Heart right ventricle (tissue), 16 donors: ENCODE results near the gene CELF4. TPM values are rescaled to one million over a fixed set of nuclear protein-coding genes. Genes with fewer than 3 reads are reported as not detected.
A peak's percentile ranks its signal among the peaks of the same experiment; 100 is the strongest.

Source experiments
- ATAC-seq, 8 donors: fragments of 200-7000 bp; cut with Tn5 transposase; one replicate each; pipeline ENCODE4 v1.9.1; 2020; ENCODE audit warnings: mild to moderate bottlenecking in 8 of 8, moderate library complexity in 8 of 8, moderate number of reproducible peaks in 1 of 8
- DNase-seq, 2 donors: peaks; one replicate each; pipeline ENCODE4 v3.0.0-alpha.2; 2020
- H3K27ac ChIP-seq, 10 donors: fragments of 200-600 bp; sonication (generic) in 2 of 10; one replicate each; pipeline versions ENCODE4 v1.5.0 to v1.8.0; 2020 to 2022; ENCODE audit warnings: mild to moderate bottlenecking in 3 of 10
- H3K27me3 ChIP-seq, 7 donors: fragments of 200-600 bp; one replicate each; pipeline ENCODE4 v1.8.0; 2021 to 2022; ENCODE audit warnings: mild to moderate bottlenecking in 2 of 7
- H3K36me3 ChIP-seq, 9 donors: fragments of 200-600 bp; sonication (generic) in 1 of 9; one replicate each; pipeline versions ENCODE4 v1.5.0 to v1.8.0; 2020 to 2022; ENCODE audit warnings: mild to moderate bottlenecking in 2 of 9
- H3K4me1 ChIP-seq, 9 donors: fragments of 200-600 bp; sonication (generic) in 1 of 9; one replicate each; pipeline versions ENCODE4 v1.5.0 to v1.8.0; 2020 to 2022; ENCODE audit warnings: mild to moderate bottlenecking in 4 of 9
- H3K4me3 ChIP-seq, 10 donors: fragments of 200-600 bp; sonication (generic) in 2 of 10; one replicate each; pipeline versions ENCODE4 v1.5.0 to v1.8.0; 2020 to 2022; ENCODE audit warnings: mild to moderate bottlenecking in 7 of 10, moderate library complexity in 2 of 10
- H3K9me3 ChIP-seq, 11 donors: fragments of 200-600 bp in 10 of 11; sonication (generic) in 2 of 11; one replicate each; pipeline versions ENCODE4 v1.5.0 to v1.8.0; 2013 to 2022; ENCODE audit warnings: mild to moderate bottlenecking in 2 of 11, control low read depth in 1 of 11, moderate library complexity in 1 of 11
- WGBS, 2 donors: extraction: QIAGEN DNeasy Blood & Tissue Kit; methylation state at CpG; one replicate each; pipeline ENCODE4 v1.1.7; 2013; ENCODE audit warnings: inconsistent platforms in 1 of 2; 5-methylcytosine and 5-hydroxymethylcytosine counted together
- intact Hi-C, 10 donors: fragments of 100-400 bp; cut with DNase I; formaldehyde crosslinking; loops; one replicate each; pipeline versions ENCODE4 v1.11.1 to v1.14.2; 2022
- polyA plus RNA-seq, 2 donors: library from polyadenylated mRNA; stranded (reverse); fragments of 200-250 nt; gene quantifications; one replicate each; pipeline ENCODE4 v1.2.3, GENCODE V29; 2013
- total RNA-seq, 10 donors: library from RNA; stranded (reverse); fragmentation: NEBNext Ultra II Directional in 3 of 10; extraction: Animal tissue kit (Norgen Biotek cat#: 25700) in 3 of 10; gene quantifications; one replicate each; pipeline versions ENCODE4 v1.2.1 to v1.2.4, GENCODE V29; 2021 to 2023
- TF ChIP-seq, protein P1 (sequence below), 9 donors: fragments of 200-600 bp; sonication (generic) in 2 of 9; IDR thresholded peaks; one replicate each; pipeline versions ENCODE4 v1.5.0 to v1.8.0; 2021 to 2022; ENCODE audit warnings: antibody characterized with exemption in 9 of 9, mild to moderate bottlenecking in 5 of 9, moderate library complexity in 1 of 9
- donor health status: Arrhythmogenic right ventricular cardiomyopathy.
- donor health status: ischemic (EF 13 %, LVEDD 7.1; RV severe dilation, severe dysfunction).
- donor health status: healthy with polysubstance abuse.
- donor health status: DM: no; HTN: yes; CAD: no.
- donor health status: DM: no; HTN: no; CAD: no.
- donor health status: ischemic (EF 25% LVEDD 6.9; RV normal size, moderate dysfunction).
- donor health status: ischemic (EF 25% LVEDD 5.7; RV mildly dilated, moderate dysfunction).
- donor health status: healthy.
- donor health status: DM: yes; HTN: yes; CAD: no.
- donor health status: Ischemic cardiomyopathy.
- donor health status: ischemic (EF 35%, LVEDD 5.7; RV mildly dilated, moderate dysfunction).
- donor health status: nonischemic (EF 11% LVEDD 7.7; RV severe dilation, severe dysfunction).
- donor health status: DM: yes; HTN: yes; CAD: no.
- donor health status: PGD.
- donor health status: ischemic (EF 29% LVEDD 5.4; RV normal size, mild dysfunction).
- donor health status: nonischemic (EF 23%, LVEDD 6.1; RV moderate dilation, normal function).

CELF4 gene
- total and polyA plus RNA-seq, 12 donors: 0.07 to 1.2 (median 0.31) TPM; not detected in 1

DNA sequence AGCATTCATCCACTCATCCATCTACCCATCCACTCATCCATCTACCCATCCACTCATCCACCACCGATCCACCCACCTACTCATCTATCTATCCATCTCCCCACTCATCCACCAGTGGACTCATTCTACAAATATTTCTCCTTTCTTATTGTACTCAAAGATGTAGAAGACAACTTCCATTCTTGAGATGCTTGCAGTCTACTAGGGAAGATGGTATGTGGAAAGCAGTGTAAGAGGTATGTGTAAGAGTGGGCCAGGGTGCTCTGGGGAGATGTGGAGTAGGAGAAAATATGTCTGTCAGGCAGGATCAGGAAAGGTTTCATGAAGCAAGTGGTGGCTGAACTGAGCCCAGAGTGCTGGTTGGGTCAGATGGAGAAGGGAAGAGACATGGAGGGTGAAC is 150.8 kb downstream of the CELF4 start:
- ATAC-seq: no peak
- TF ChIP-seq, protein P1, sequence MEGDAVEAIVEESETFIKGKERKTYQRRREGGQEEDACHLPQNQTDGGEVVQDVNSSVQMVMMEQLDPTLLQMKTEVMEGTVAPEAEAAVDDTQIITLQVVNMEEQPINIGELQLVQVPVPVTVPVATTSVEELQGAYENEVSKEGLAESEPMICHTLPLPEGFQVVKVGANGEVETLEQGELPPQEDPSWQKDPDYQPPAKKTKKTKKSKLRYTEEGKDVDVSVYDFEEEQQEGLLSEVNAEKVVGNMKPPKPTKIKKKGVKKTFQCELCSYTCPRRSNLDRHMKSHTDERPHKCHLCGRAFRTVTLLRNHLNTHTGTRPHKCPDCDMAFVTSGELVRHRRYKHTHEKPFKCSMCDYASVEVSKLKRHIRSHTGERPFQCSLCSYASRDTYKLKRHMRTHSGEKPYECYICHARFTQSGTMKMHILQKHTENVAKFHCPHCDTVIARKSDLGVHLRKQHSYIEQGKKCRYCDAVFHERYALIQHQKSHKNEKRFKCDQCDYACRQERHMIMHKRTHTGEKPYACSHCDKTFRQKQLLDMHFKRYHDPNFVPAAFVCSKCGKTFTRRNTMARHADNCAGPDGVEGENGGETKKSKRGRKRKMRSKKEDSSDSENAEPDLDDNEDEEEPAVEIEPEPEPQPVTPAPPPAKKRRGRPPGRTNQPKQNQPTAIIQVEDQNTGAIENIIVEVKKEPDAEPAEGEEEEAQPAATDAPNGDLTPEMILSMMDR (IDR thresholded peaks at IDR 0.05): no peak
- no peak overlapping the region for H3K4me3 ChIP-seq
- H3K9me3 ChIP-seq: no peaks in the 10 kb centered on the region
- intact Hi-C loops: no loop called here
- peaks cover 0 to 6% (median 0%) of the 10 kb centered on the region in 7 donors for H3K27me3 ChIP-seq
- DNase-seq: no peak
- 92 to 96% methylated on average over 1 of the region's 1 CpG for WGBS, 2 donors
- H3K4me1 ChIP-seq: peaks cover 0 to 8% (median 0%) of the 10 kb centered on the region in 9 donors
- no peak overlapping the region for H3K27ac ChIP-seq
- no peaks in the 10 kb centered on the region for H3K36me3 ChIP-seq

DNA sequence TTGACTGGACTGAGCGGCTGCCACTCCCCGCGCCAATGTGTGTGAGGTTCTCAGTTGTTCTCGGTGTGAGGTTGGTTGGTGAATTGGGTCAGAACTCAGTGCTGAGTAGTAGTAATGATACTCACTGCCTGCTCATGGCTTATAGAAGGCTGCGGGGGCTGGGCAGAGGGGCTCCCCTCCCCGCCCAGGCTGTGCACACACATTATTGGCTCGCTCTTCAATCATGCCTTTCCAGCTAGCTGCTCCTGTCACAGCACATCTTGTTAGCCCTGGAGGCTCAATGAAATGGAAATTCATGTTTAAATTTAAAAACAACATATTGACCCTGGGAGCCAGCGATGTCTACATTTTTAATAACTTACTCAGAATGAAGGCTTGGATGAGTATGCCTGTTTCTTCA is 152.8 kb downstream of the CELF4 start:
- no peaks in the 10 kb centered on the region for H3K9me3 ChIP-seq
- no peak overlapping the region for H3K27ac ChIP-seq
- intact Hi-C loops: no loop called here
- DNase-seq (no peak), ATAC-seq (no peak)
- H3K36me3 ChIP-seq: no peaks in the 10 kb centered on the region
- TF ChIP-seq, protein P1 (IDR thresholded peaks at IDR 0.05): no peak
- no peaks in the 10 kb centered on the region for H3K27me3 ChIP-seq
- H3K4me3 ChIP-seq: no peak overlapping the region
- peaks cover 0 to 11% (median 0%) of the 10 kb centered on the region in 9 donors for H3K4me1 ChIP-seq
- 93 to 95% methylated on average over 8 of the region's 8 CpGs for WGBS, 2 donors

- no peak for DNase-seq
- no peaks in the 10 kb centered on the region for H3K27me3 ChIP-seq
- intact Hi-C loops: no loop called here
- H3K27ac ChIP-seq: no peak overlapping the region
- whole genome bisulfite sequencing, 2 donors: 91 to 97% methylated on average over 3 of the region's 3 CpGs
- peaks cover 0 to 11% (median 0%) of the 10 kb centered on the region in 9 donors for H3K4me1 ChIP-seq
- no peak overlapping the region for H3K4me3 ChIP-seq
- H3K36me3 ChIP-seq: no peaks in the 10 kb centered on the region
- no peak for ATAC-seq
- TF ChIP-seq, protein P1 (IDR thresholded peaks at IDR 0.05): no peak
- H3K9me3 ChIP-seq: no peaks in the 10 kb centered on the region
These were observed 153.3 kb downstream of the CELF4 start for GRCh38 chr18:37412333-37412732.

DNA sequence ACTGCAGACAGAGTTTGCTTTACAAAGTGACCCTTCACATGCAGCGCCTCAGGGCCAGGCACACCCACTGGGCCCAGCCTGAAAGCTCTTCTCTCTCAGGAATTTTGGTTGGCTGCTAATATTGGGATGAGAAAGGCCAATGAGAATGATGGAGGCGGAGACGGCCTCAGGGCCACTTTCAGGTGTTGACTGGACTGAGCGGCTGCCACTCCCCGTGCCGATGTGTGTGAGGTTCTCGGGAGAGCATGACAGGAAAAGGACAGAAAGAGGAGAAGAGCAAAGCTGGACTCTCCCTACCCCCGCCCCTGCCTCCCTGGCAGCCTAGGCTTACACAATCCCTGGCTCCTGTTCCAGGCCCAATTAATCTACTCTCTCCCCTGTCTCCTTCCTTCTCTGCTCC is 155.7 kb downstream of the CELF4 start:
- TF ChIP-seq, protein P1 (IDR thresholded peaks at IDR 0.05): no peak

More for the DNA sequence above, 155.7 kb downstream of the CELF4 start:
- intact Hi-C loops: no loop called here
- Histone ChIP-seq H3K9me3 (no peaks in the 10 kb centered on the region), H3K27me3 (no peaks in the 10 kb centered on the region), H3K4me3 (no peak overlapping the region), H3K27ac (no peak overlapping the region), H3K36me3 (no peaks in the 10 kb centered on the region), H3K4me1 (peaks cover 0 to 11% (median 0%) of the 10 kb centered on the region in 9 donors)
- no peak for DNase-seq
- WGBS, 2 donors: 45 to 47% methylated on average over 8 of the region's 8 CpGs
- peak; percentile 49 to 77 (median 72) for ATAC-seq
